Measurements from ENCODE around the gene CATSPER3. TPM values are rescaled to one million over a fixed set of nuclear protein-coding genes. Genes with fewer than 3 reads are reported as not detected.

The CATSPER3 gene
- total RNA-seq, 4 donors from 2014 or later, result 0.42 to 0.65 TPM; not detected in 2

DNA sequence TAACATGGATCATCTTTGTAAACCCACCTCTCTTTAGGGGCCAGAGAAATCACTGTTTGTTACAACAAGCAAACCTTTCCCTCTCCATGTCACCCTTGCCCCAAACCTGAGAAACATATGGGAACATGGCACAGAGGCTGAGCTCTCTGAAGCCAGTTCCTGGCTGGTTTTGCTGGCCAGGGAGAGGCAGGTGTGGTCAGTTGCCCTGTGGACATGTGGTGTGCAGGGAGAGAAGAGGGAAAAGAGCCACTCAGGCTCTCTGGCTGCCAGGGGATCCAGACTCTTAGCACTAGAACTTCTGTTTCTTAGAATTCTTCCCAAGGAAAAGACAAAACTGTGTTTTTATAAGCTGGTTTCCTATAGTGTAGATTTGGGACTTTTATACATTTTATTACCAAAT lies 4.6 kb upstream of the CATSPER3 start:
- Histone ChIP-seq H3K27ac (replicated peaks in 1 of 4) (no peak overlapping the region), H3K9me3 (no peaks in the 10 kb centered on the region), H3K36me3 (peaks cover 0 to 61% (median 17%) of the 10 kb centered on the region in 4 donors), H3K4me3 (no peak overlapping the region), H3K4me1 (peaks cover 0 to 12% (median 4%) of the 10 kb centered on the region in 4 donors), H3K27me3 (no peaks in the 10 kb centered on the region)
- no peak for DNase-seq (ENCODE audit: extremely low spot score)
- intact Hi-C loops (cut with DNase I), result no loop called here
- TF ChIP-seq, protein P1, sequence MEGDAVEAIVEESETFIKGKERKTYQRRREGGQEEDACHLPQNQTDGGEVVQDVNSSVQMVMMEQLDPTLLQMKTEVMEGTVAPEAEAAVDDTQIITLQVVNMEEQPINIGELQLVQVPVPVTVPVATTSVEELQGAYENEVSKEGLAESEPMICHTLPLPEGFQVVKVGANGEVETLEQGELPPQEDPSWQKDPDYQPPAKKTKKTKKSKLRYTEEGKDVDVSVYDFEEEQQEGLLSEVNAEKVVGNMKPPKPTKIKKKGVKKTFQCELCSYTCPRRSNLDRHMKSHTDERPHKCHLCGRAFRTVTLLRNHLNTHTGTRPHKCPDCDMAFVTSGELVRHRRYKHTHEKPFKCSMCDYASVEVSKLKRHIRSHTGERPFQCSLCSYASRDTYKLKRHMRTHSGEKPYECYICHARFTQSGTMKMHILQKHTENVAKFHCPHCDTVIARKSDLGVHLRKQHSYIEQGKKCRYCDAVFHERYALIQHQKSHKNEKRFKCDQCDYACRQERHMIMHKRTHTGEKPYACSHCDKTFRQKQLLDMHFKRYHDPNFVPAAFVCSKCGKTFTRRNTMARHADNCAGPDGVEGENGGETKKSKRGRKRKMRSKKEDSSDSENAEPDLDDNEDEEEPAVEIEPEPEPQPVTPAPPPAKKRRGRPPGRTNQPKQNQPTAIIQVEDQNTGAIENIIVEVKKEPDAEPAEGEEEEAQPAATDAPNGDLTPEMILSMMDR (IDR thresholded peaks at IDR 0.05), result no peak
- TF ChIP-seq POLR2AphosphoS5 (IDR thresholded peaks at IDR 0.05) (no peak), EP300 (IDR thresholded peaks at IDR 0.05) (no peak), POLR2A (IDR thresholded peaks at IDR 0.05; ENCODE audit: low read depth) (no peak)

DNA sequence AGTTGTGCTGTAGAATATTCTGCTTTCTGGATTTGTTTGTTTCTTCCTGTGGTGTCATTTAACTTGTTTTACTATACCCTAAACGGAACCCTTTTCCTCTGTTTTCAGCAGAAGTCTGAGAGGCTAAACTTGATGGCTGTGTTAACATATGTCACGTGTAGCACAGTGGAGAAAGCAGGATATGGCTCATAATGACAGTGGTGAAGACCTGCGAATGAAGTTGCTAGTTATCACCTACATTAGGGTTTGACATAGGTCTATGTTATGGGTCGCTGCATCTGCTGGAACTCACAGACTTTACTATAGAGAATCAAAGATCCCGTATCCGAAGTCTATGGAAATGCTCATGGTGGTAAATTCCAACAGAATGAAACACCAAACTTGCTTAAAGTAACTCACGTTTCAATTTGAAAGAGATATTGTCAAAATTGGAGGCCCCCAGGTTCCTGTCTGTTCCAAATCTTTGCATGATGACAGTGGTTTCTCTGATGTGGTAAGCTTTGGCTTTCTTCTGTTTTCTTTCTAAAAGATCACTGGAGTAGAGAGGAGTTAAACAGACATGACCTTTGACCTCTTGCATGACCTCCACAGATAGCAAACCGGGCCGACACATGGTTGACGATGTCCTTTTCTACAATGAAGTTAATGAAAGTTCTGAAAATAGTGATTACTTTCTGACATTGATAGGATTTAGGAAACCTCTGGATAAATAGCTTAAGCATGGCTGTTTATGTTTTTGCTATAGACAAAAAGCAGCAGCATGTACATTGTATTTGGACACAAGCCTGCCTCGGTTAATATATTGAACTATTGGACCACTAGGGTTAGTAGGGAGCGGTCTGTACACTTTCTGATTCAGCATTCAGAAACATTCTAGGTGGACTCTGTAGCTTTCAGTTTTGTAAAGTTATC lies 3.1 kb upstream of the CATSPER3 start:
- 93% methylated on average over 12 of the region's 12 CpGs for WGBS
- intact Hi-C loops (cut with DNase I), result no loop called here
- peaks cover 0 to 61% (median 17%) of the 10 kb centered on the region in 4 donors for H3K36me3 ChIP-seq

DNA sequence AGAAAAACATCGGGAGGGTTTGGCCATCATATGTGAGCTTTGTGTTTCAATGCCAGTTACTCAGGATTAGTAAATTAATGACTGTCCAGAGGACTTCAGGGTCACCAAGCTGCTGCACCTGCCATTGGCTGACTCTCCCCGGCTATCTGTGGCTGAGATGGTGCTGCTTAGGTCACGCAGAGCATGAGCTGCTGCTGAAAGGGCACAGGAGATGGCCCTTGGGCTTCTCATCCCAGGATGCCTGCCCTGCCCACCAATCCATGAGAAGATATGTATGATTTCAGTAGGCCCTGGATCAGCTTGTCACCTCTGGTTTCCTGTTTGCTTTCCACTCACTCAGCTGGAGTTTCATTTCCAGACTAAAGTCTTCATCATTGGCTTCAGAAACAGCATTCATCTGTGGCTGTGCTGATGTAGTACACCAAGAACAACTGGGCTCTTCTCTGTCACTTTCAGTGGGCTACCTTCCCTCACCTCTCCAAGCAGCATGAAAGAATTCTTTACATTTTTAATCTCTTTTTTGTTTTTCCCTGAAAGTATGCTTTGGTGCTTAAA lies 2.4 kb upstream of the CATSPER3 start:
- Histone ChIP-seq H3K4me3 (no peak overlapping the region), H3K4me1 (no peaks in the 10 kb centered on the region), H3K27ac (replicated peaks in 1 of 4) (no peak overlapping the region), H3K9me3 (no peaks in the 10 kb centered on the region), H3K36me3 (peaks cover 0 to 66% (median 17%) of the 10 kb centered on the region in 4 donors), H3K27me3 (no peaks in the 10 kb centered on the region)
- no peak for TF ChIP-seq POLR2AphosphoS5 (IDR thresholded peaks at IDR 0.05)
- WGBS, result 86% methylated on average over 3 of the region's 3 CpGs
- DNase-seq (ENCODE audit: extremely low spot score), result no peak
- intact Hi-C loops (cut with DNase I), result no loop called here

More for the DNA sequence above, 3.1 kb upstream of the CATSPER3 start:
- H3K27me3 ChIP-seq, result no peaks in the 10 kb centered on the region
- H3K27ac ChIP-seq (replicated peaks in 1 of 4), result no peak overlapping the region
- H3K4me1 ChIP-seq, result no peaks in the 10 kb centered on the region
- no peak for TF ChIP-seq POLR2AphosphoS5 (IDR thresholded peaks at IDR 0.05)
- TF ChIP-seq, protein P1 (IDR thresholded peaks at IDR 0.05), result no peak
- TF ChIP-seq POLR2A (IDR thresholded peaks at IDR 0.05; ENCODE audit: low read depth), result no peak
- TF ChIP-seq EP300 (IDR thresholded peaks at IDR 0.05), result no peak
- no peak for DNase-seq (ENCODE audit: extremely low spot score)
- no peak overlapping the region for H3K4me3 ChIP-seq
- H3K9me3 ChIP-seq, result no peaks in the 10 kb centered on the region

DNA sequence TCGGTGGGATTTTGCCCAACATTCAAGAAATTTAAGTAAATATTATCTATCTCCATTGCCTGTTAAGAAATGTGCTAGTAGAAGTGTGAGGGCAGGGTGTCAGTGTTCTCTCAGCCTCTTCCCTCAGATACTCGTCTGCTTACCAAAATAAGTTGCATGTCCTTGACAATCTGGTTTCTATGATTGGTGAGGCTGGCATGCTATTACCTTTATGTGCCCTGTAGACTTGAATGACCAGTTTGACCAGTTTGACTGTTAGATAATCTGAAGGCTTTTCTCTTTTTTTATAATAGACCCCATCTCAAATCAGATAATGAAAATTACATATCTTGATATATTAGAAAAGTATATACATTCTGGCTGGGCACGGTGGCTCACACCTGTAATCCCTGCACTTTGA lies 348 bp downstream of the CATSPER3 start:
- no peak overlapping the region for H3K27ac ChIP-seq (replicated peaks in 1 of 4)
- intact Hi-C loops (cut with DNase I), result no loop called here
- no peak for TF ChIP-seq POLR2AphosphoS5 (IDR thresholded peaks at IDR 0.05)
- no peak for TF ChIP-seq POLR2A (IDR thresholded peaks at IDR 0.05; ENCODE audit: low read depth)
- no peak for TF ChIP-seq EP300 (IDR thresholded peaks at IDR 0.05)
- TF ChIP-seq, protein P1 (IDR thresholded peaks at IDR 0.05), result no peak
- H3K4me1 ChIP-seq, result no peaks in the 10 kb centered on the region
- no peaks in the 10 kb centered on the region for H3K27me3 ChIP-seq
- H3K4me3 ChIP-seq, result no peak overlapping the region
- peaks cover 0 to 50% (median 7%) of the 10 kb centered on the region in 4 donors for H3K36me3 ChIP-seq
- 96% methylated on average over 3 of the region's 3 CpGs for WGBS
- no peaks in the 10 kb centered on the region for H3K9me3 ChIP-seq
- DNase-seq (ENCODE audit: extremely low spot score), result no peak

DNA sequence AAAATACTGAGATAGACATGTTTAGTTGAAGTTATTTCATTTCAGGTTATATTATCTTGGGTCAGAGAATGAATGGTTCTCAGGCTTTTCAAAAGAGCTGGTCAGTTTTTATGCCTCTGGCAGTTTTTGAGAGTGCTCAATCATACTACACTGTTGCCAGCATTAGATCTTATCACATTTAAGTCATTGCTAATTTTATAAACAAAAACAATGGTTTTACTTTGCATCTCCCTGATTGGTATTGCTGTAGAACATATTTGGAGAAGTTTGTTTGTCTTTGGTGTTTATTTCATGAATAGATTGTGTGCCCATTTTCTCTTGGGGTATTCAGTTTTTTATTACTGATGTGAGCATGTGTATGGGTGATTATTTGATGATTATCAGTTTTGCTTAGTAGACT lies 1.5 kb downstream of the CATSPER3 start:
- TF ChIP-seq EP300 (IDR thresholded peaks at IDR 0.05) (no peak), POLR2AphosphoS5 (IDR thresholded peaks at IDR 0.05) (no peak), POLR2A (IDR thresholded peaks at IDR 0.05; ENCODE audit: low read depth) (no peak)
- TF ChIP-seq, protein P1 (IDR thresholded peaks at IDR 0.05), result no peak
- no peak for DNase-seq (ENCODE audit: extremely low spot score)
- peaks cover 0 to 40% (median under 1%) of the 10 kb centered on the region in 4 donors for H3K36me3 ChIP-seq

More for the DNA sequence above, 1.5 kb downstream of the CATSPER3 start:
- no peak overlapping the region for H3K4me3 ChIP-seq
- no peaks in the 10 kb centered on the region for H3K9me3 ChIP-seq
- H3K27me3 ChIP-seq, result no peaks in the 10 kb centered on the region
- no peaks in the 10 kb centered on the region for H3K4me1 ChIP-seq
- intact Hi-C loops (cut with DNase I), result no loop called here
- no peak overlapping the region for H3K27ac ChIP-seq (replicated peaks in 1 of 4)

Measured in esophagus muscularis mucosa (tissue), 4 donors.